ENCODE measurements around the gene USF2.

- TF ChIP-seq GATA2 (IDR thresholded peaks at IDR 0.05; ENCODE audit: low read depth, low read length): no peak
- TF ChIP-seq GATA3 (IDR thresholded peaks at IDR 0.05; ENCODE audit: low read depth, low read length): no peak
Measured at GRCh38 chr19:35249146-35249847, 19.5 kb upstream of the USF2 start.
